Middle frontal gyrus (tissue), 1 donor: ENCODE results near the gene ZNF445.
"Not testable (repeated sequence)": the region's sequence is repeated elsewhere in the genome, so short reads cannot be mapped to it uniquely, and the experiment has no call there.

Experiments used
- DNase-seq: peaks from one replicate; pipeline ENCODE4 v3.0.0-alpha.2; 2015; ENCODE audit warnings: low spot score; ENCODE audit errors: extremely low spot score

ZNF445 gene

DNA sequence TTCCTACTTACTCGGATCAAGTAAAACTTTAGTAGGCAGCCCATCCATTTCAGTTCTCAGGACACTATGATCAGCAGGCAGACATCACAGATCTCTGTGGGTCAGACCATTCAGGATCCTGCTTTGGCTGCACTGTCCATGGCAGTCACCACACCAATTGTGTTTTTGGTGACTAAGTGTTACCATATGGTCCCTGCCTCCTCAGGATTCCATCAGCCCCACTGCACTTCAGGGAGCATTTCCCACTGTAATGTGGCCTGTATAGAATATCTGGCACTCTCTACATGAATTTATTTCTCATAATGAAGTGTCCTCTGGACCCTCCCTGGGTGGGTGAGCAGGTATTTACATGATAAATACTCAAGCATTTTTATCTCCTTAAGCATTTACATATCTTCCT lies 41.3 kb downstream of the ZNF445 start:
- no peak for DNase-seq

DNA sequence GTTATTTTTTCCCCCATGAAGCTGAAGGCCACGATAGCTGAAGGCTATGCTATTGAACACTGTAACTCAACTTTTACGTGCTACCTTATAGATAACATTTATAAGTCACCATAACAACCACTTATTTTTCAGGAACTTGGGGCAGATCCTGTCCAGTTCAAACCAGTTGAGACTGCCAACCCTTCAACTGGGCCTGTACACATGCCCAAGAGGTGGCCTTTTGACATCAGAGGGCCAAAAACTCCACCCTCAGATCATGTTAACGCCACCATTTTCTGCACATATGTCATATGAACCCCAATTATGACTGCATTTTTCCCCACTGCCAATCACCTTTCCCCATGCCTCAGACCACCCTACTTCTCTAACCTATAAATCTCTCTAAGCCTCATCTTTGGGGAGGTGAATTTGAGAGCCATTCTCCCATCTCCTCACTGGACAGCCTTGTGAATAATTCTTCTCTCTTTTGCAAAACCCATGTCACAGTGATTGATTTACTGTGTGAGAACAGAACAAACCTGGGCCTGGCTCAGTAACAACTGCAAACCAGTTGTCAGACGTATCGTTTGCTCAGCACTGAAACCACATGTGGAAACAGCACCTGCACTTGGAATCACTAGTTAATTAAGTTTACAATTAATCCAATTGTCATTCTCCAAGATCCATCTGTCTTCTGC lies 42.5 kb downstream of the ZNF445 start:
- no peak for DNase-seq

DNA sequence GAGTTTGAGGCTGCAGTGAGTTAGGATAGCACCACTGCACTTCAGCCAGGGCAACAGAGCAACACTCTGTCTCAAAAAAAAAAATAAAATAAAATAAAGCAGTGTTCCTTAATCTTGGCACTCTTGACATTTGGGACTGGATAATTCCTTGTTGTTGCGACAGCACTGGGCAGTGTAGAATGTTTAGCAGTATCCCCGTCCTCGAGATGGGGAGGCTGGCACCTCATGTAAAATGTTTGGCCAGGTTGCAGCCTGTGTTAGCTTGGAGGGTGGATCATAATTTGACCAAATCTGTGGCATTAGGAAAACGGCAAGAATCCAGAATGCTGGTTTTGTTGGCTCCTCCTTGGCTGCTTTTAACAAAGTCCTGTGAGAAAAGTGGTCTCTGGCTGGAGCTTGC lies 47.0 kb downstream of the ZNF445 start:
- no peak for DNase-seq

DNA sequence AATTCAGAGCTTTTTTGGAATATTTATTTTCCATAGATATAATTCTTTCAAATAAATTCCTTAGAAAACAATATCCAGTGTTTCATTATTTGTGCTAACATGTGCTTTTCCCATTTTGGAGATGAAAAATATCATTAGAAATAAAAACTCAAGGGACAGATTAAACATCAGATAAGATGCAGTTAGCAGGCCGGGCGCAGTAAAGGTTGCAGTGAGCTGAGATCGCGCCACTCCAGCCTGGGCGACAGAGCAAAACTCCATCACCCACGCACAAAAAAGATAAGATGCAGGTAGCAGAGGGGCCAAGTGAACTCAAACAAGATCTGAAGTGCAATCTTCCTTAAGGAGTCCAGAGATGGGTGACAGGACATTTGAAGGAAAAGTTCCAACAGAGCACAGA lies 48.0 kb downstream of the ZNF445 start:
- no peak for DNase-seq

DNA sequence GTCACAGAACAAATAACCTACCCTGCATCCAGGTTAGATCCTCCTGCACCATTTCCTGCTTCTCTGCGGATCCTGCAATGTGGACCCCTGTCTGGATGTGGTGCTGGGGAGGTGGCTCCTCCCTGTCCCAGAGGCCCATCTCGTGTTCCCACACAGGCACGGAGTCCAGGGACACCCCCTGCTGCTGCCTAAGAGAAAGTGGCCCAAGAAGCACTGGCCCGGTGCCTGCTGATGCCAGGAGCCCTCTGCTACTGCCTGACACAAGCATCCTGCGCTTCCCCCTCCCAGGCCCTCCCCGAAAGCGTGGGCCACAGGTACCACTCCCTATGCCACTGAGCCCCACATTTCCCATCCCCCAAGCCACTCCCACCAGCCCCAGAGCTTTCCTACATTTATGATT lies 48.6 kb downstream of the ZNF445 start:
- DNase-seq: no peak

DNA sequence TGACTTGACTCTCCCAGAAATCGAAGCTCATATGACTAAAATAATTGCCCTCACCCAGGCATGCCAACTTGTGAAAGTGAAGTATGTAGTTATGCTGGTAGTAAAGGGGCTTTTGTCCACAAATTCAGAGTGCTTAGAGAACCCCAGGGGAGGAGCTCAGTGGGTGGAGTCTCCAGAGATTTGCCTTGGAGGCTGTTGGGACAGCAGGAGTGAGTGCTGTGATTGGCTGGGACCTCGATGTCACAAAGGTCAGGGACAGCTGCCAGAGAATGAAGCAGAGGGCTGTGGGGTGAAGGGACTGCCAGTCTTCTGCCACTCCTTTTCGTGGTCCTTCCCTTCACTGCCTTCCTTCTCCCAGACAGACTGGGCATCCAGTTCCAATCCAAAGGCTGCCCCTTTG lies 49.8 kb downstream of the ZNF445 start:
- DNase-seq: no peak

DNA sequence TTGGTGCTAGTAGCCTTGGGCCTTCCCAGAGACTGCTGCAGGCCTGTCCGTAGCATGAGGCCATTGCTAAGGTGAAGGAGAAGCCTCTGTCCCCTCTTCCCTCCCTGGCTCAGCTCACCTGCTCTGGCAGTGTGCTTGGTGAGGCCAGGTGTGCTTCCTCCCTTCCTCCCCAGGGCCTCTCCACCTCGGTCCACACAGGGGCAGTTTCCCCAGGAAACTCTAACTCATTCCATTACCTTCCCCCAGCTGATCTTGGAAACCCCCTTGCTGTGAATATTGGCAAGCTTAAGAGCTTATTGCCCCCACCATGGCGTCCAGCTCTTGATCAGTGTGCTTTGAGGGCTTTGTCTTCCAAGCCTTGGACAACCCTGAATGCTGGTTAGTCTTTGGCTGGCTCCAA lies 52.7 kb downstream of the ZNF445 start:
- DNase-seq: no peak

DNA sequence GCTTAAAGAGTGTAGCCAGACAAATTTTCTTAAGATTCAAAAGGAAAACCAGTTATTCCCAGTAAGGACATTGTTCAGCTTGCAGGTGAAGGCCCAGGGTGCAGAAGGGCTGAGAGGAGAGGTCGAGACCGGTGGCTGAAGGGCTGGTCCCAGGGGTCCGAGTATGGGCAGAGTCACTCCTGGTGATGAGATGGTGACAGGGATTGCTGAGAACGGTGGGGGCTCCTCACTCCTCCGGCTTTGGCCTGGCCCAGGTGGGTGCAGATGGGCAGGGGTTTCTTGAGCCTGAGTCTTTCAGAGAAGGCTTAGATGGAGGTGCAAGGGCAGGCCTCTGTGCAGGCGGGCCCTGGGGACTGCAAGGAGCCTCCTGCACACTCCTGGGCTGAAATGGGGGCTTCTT lies 56.2 kb downstream of the ZNF445 start:
- DNase-seq: no peak

DNA sequence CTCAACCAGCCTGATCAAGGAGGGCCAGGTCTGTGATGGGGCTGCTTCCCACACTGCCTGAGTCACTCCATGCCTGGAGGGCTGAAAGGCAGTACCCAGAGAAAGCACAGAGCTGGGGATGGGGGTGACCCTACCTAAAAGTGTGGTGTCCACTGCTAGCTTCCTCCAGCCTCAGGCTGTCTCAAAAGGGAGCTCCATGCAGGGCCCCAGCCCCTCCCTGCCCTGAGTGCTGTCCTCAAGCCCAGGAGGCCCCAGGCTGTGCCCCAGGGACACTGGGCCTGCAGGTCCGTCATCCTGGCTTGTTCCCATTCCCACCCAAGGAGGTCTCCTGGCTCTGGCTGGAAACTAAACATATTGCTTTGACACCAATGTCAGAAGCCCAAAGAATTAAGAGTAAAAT lies 56.8 kb downstream of the ZNF445 start:
- no peak for DNase-seq

DNA sequence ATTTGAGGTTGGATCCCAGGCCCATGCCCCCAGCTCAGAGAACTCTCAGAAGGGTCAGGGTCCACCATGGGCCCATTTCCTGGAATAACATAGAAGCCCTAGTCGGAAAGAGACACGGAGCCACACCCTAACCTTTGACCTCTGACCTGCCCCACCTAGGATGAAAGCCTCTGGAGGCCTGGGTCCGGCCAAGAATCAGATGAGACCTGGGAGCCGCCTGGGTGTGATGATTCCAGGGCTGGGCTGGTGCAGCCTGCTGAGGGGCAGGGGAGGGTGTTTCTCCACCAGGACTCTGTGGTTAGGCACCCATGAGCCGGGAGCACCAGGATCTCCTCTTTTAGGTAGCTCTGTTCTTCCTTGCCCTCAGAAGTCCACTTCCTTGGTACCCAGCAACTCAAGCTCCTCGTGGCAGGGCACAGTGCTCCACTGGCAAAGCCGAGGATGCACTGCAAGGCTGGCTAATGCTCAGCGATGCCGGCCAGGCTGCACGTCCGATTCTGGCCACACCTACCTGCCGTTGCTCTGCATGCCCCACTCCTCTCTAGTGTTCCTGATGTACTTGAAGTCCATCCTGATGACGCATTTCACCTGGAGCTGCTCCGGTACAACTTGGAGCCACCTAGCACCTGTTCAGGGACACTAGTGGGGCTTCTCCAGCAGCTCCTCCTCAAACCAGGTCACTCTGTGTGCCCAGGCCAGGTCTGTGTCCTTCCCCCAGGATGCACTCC lies 57.4 kb downstream of the ZNF445 start:
- DNase-seq: no peak

DNA sequence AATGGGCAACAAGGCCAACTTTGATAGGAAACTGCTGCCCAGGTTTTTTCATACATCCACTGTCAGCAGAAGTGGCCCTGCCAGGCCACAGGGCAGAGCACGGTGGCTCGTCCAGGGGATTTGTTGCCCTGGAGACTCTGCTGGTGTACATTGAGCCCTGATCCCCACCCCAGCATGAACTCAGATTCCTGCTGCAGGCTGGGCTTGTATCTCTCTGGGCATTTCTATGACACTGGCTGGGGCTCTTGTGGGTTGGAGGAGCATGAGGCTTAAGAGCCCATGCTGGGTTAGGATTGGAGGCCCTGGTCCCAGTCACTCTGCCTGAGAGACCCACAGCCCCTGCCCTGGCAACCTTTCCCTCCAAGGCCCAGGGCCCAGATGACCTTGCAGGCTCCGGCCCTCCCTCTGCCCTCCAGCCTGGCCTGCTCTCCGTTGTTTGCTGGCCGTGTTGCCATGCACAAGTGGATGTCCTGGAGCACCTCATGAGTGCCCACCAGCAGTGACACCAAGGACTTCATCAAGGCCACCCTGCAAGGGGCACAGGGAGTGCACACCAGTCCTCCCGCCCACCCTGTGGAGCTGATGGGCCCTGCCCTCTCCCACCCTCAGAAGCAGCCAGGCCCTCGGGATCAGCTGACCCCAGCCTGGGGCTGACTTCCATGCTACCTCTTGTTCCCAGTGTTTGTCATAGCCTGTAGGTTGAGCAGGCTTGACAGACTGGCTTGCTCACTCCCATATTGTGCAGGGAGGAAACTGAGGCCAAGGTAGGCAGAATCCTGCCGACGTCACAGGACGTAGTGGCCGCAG lies 58.2 kb downstream of the ZNF445 start:
- DNase-seq: no peak

DNA sequence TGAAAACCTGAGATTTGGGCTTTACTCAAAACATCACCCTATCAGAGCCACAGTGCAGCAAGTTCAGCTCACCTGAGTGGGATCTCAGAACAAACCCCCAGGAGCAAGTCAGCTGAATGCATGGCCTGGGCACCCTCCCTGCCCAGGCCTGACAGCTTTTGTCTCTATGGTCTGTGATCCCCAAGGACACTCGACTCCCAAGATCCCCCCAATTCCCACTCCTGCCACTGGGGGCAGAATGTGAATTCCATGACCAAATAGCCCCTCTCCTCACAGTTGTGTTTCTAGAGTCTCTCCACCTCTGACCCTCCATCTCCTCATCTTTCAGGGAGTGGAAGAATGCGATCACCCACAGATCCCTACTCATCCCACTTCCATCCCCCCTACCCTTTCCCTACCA lies 58.9 kb downstream of the ZNF445 start:
- no peak for DNase-seq

DNA sequence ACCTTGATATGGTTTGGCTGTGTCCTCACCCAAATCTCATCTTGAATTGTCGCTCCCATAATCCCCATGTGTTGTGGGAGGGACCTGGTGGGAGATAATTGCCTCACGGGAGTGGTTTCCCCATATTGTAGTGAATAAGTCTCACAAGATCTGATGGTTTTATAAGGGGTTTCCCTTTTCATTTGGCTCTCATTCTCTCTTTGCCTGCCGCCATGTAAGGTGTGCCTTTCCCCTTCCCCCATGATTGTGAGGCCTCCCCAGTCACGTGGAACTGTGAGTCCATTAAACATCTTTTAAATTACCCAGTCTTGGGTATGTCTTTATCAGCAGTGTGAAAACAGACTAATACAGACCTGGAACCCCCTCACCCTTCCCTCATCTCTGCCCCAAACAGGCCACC lies 59.4 kb downstream of the ZNF445 start:
- DNase-seq: not testable (repeated sequence)

DNA sequence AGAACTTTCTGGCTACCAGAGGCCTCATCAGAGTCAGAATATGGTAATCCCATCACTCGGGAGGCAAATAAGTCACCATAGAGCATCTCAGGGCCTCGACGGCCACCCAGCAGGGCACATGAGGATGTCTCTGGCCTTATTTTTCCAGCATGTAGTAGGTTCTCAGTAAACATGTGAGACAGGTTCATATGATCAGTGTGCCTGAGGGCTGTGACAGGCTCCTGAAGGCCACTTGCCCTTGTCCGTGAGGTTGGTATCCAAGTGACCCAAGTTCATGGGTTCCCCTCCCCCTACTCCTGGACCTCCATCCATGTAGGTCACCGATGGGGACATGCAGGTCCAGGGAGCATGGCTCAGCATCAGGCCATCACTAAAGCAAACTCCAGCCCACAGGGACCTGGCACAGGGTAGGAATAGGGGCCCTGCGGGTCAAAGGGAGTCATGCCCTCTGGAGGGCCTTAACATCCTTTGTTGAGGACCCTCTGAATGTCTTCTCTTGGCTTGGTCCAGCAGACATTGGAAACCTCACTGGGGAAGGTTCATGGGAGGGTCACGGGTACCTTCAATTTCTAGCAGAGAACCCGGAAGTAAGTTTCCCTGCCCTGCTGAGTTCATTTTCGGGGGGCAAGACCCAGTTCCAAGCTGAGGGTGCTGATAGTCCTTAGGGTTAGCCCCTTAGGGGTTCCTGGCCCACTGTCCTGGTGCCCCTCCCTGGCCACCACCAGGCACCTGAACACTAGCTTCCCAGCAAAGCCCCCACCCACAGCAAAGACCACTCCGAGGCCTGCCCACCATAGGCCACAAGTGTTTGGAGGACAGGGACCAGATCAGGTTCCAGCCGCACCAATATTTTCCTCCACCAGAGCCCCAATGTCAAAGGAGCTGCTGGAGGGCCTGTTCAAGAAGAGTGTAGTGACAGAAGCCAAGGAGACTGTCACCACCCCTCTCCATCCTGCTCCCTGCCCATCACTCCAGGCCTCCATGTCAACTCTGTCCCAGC lies 61.1 kb downstream of the ZNF445 start:
- DNase-seq: no peak

DNA sequence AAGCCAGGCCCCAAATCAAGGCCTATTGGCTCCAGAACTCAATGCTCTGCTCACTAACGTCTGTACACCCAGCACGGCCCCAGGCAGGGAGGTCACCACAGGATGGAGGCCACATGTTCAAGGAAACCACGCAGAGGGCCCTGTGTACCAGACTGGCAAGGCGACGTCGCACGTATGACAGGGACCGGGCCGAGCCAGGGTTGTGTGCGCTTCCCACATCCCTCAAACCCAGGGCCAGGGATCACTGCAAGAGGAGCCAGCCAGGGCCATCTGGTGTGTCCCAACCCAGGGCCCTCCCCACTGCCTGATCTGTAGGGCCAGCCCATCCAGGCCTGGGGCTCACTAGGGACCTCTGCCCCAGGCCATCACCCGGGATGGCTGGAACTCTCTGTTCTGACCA lies 62.0 kb downstream of the ZNF445 start:
- no peak for DNase-seq

DNA sequence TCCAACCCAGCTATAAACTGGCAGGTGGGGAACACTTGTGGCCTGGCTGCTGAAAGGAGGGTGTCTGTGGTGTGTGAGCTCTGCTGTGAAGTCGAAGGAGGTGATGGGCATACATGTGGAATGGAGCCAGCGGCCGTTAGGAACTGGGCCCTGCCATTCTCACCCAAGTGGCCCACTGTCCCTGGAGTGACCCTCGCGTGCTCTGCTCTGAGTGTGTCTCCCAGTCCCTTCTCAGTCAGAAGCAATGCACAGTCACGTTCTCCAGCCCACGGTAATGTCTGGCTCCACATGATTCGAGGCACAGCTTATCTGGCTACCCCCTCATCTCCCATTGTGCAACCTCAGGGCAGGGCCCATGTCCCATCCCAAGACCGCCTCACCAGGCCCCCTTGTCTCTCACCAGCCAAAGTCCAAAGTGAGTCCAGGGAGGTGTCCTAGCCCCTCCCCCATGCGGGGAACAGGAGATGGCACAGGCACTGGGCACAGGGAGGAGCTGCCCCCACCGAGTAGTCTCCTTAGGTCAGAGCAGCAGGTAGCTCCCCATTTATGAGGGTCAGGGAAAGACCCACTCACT lies 62.9 kb downstream of the ZNF445 start:
- no peak for DNase-seq

DNA sequence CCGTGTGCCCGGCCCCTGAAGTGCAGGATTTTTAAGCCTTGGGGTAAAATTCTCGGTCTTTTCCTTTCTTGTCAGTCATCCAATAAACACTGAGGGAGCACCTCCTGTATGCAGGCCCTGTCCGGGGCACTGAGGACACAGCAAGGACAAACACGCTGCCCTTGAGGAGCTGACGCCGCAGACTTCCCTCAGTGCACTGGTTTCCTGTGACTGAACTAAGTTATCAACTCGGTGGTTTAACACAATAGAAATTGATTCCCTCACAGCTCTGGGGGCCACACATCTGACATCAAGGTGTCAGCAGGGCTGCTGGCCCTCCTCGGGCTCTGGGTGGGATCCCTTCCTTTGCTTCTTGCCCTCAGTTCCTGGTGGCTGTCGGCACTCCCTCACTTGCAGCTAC lies 65.1 kb downstream of the ZNF445 start:
- DNase-seq: no peak

DNA sequence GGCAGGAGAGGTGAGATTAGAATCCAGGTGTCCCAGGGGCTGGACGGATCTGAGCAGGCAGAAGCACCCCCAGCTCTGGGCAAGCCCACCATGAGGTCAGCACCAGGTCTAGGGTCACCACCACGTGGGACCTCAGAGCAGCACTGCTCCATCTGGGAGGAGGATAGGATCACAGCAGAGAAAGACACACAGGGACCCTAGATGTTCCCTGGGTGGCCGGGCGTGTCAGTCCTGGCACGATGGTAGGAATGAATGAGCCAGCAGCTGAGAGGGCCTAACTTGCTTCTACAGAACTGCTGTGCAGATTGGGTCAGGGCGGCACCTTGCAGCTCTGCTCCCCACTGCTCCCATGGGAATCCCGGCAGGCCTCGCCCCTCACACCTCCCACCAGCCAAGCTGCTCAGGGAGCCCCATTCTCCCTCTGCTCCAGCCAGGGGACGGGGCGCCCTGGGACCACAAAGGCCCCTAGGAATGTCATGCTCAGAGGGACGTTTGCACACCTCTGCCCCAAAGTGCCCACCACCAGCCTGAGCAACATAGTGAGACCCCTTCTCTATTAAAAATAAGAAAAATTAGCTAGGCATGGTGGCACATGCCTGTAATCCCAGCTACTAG lies 66.3 kb downstream of the ZNF445 start:
- no peak for DNase-seq

DNA sequence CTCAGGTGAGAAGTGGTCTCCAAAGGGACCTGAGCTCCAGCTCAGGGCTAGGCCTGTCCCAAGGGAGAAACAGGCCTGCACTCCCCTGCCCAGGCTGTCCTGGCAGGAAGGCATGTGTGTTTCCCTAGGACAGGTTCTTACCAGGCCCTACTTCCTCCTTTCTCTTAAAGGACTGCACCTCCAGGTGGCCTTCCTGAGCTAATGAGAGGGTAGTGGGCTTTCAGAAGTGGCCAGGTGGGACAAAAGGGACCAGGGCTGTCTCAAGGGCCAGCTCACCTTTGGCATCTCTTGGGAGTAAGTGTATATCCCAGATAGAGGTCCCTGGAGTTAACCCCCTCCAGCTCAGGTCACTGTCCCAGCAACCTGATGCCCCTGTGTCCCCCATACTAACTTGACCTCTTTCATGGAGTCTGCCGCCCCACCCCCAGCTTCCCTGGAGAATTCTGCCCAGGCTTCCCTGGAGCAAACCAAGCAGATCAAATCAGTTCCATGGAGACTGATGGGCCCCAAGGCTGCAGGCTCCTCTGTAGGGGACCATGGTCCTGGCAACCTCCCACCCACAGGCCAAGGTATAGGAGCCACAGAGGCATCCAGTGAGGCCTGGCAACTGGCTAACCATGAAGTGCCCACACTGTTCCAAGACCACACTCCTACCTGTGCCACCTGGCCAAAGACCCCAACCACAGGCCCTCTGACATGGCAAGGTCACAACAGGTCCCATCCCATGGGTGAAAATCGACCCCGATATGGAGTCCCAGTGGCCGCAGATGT lies 67.6 kb downstream of the ZNF445 start:
- DNase-seq: no peak

DNA sequence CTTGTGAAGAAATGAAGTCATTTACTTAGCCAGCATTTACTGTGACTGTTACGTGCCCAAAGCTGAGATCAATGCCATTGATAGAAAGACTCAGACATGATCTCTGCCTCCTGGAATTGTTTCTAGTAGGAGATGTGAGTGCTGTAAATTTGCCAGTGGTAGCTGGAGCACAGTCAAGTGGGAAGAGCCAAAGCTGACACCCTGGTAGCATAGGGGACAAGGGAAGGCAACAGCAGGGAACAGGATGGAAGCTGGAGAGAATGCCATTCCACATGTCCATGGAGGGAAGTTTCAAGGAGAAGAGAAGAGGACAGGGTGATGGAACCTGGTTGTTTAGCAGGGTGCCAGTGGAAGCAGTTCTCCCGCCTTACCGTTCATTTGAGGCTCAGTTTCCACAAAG lies 74.9 kb downstream of the ZNF445 start:
- DNase-seq: no peak
